Breast epithelium (tissue), 4 donors: Measurements from ENCODE around the gene IRAK1BP1. TPM values are rescaled to one million over a fixed set of nuclear protein-coding genes. Genes with fewer than 3 reads are reported as not detected.

Source experiments
- DNase-seq, 2 donors: peaks; one replicate each; pipeline ENCODE4 v3.0.0-alpha.2; 2019; ENCODE audit warnings: low spot score in 2 of 2
- H3K27ac ChIP-seq, 2 donors: fragments of 200-600 bp; sonication (generic) in 1 of 2; one replicate each; pipeline ENCODE4 v1.5.1; 2016 to 2019; ENCODE audit warnings: mild to moderate bottlenecking in 1 of 2
- H3K27me3 ChIP-seq, 2 donors: fragments of 200-600 bp; sonication (generic) in 1 of 2; one replicate each; pipeline versions ENCODE4 v1.5.1 to v1.6.0; 2017 to 2019; ENCODE audit warnings: control low read depth in 1 of 2, mild to moderate bottlenecking in 1 of 2
- H3K36me3 ChIP-seq: fragments of 200-600 bp; one replicate; pipeline ENCODE4 v1.5.1; 2019
- H3K4me1 ChIP-seq, 2 donors: fragments of 200-600 bp; sonication (generic); one replicate each; pipeline ENCODE4 v1.5.1; 2016 to 2019; ENCODE audit warnings: control low read depth in 1 of 2
- H3K4me3 ChIP-seq, 3 donors: fragments of 200-600 bp; sonication (generic); 1 replicate in 2 of 3; 2 replicates in 1 of 3; pipeline ENCODE4 v1.5.1; 2016 to 2019; ENCODE audit warnings: mild to moderate bottlenecking in 3 of 3, moderate library complexity in 2 of 3
- H3K9me3 ChIP-seq, 2 donors: fragments of 200-600 bp; sonication (generic) in 1 of 2; one replicate each; pipeline ENCODE4 v1.5.1; 2016 to 2019; ENCODE audit warnings: control low read depth in 1 of 2
- CTCF ChIP-seq, 3 donors: fragments of 450-650 bp; IDR thresholded peaks; one replicate each; pipeline ENCODE4 v1.5.1; 2016 to 2017; ENCODE audit warnings: antibody characterized with exemption in 3 of 3, mild to moderate bottlenecking in 3 of 3, moderate library complexity in 3 of 3
- POLR2A ChIP-seq: fragments of 450-650 bp; IDR thresholded peaks from one replicate; pipeline ENCODE4 v1.6.1; 2016; ENCODE audit warnings: antibody characterized with exemption, mild to moderate bottlenecking, moderate library complexity
- POLR2AphosphoS5 ChIP-seq, 3 donors: sonication (generic); formaldehyde crosslinking; IDR thresholded peaks; one replicate each; pipeline ENCODE4 v1.6.1; 2017; ENCODE audit warnings: antibody characterized with exemption in 3 of 3
- intact Hi-C: fragments of 100-400 bp; cut with DNase I; formaldehyde crosslinking; loops from one replicate; pipeline ENCODE4 v1.15.1; 2023; ENCODE audit warnings: low total_unique reads
- total RNA-seq, 3 donors: library from RNA; depleted of rRNA; stranded (reverse); fragments of >200 nt; gene quantifications; one replicate each; pipeline ENCODE4 v1.1.0, GENCODE V29; 2016

IRAK1BP1 gene
- total RNA-seq, 3 donors from 2014 or later: 3.5 to 10.0 (median 4.3) TPM

- Histone ChIP-seq H3K4me3 (no peak overlapping the region), H3K4me1 (no peaks in the 10 kb centered on the region), H3K9me3 (no peaks in the 10 kb centered on the region), H3K36me3 (no peaks in the 10 kb centered on the region), H3K27me3 (no peaks in the 10 kb centered on the region), H3K27ac (no peak overlapping the region)
- intact Hi-C loops: no loop called here
- no peak for DNase-seq
- TF ChIP-seq POLR2AphosphoS5 (IDR thresholded peaks at IDR 0.05) (no peak), POLR2A (no peak), CTCF (IDR thresholded peaks at IDR 0.05) (no peak)
These were observed 35.1 kb upstream of the IRAK1BP1 start for GRCh38 chr6:78832091-78832808.

DNA sequence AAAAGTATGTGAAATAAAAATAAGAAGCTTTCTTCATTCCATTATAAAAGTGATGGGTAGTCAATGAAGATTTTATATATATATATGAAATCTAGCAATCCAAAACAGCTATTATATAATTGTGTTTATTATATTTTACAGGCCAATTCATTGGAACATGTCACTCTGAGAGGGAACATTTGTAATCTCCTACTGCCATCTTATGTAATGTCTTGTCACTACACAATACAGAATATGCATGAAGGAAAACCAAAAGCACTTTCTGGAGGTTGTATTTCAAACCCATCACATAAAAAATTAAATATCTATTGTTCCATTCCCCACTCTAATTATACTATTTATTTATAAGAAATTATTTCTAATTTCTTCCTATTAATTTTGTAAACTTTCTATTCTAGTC, 31.5 kb upstream of the IRAK1BP1 start:
- H3K36me3 ChIP-seq: no peaks in the 10 kb centered on the region
- no peaks in the 10 kb centered on the region for H3K9me3 ChIP-seq
- no peaks in the 10 kb centered on the region for H3K4me1 ChIP-seq
- no peak overlapping the region for H3K4me3 ChIP-seq
- H3K27me3 ChIP-seq: no peaks in the 10 kb centered on the region
- no peak for TF ChIP-seq CTCF (IDR thresholded peaks at IDR 0.05)
- TF ChIP-seq POLR2A: no peak
- no peak for TF ChIP-seq POLR2AphosphoS5 (IDR thresholded peaks at IDR 0.05)
- no peak overlapping the region for H3K27ac ChIP-seq
- DNase-seq: no peak
- intact Hi-C loops: no loop called here

DNA sequence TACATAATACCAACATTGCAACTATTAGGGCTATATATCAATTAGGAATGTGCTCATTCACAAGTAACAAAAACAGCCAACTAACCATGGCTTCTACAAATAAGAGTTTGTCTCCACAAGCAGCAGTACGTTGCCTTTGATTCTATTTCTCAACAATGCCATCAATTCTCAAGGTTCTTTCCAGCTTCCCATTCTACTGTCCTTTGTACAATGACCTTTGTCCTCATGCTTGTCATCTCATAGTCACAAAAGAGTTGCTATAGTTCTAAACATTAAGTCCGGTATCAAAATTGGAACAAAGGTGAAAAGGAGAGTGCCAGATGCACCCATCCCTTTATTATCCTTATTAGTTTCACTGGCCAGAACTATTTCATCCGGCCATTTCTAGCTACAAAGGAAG, 30.8 kb upstream of the IRAK1BP1 start:
- Histone ChIP-seq H3K4me3 (no peak overlapping the region), H3K27ac (no peak overlapping the region), H3K36me3 (no peaks in the 10 kb centered on the region), H3K9me3 (no peaks in the 10 kb centered on the region), H3K4me1 (no peaks in the 10 kb centered on the region), H3K27me3 (no peaks in the 10 kb centered on the region)
- TF ChIP-seq POLR2A (no peak), POLR2AphosphoS5 (IDR thresholded peaks at IDR 0.05) (no peak), CTCF (IDR thresholded peaks at IDR 0.05) (no peak)
- intact Hi-C loops: no loop called here
- no peak for DNase-seq

GRCh38 chr6:78841111-78841510, 26.2 kb upstream of the IRAK1BP1 start:
- no peak for TF ChIP-seq POLR2AphosphoS5 (IDR thresholded peaks at IDR 0.05)
- TF ChIP-seq CTCF (IDR thresholded peaks at IDR 0.05): no peak
- no peak for TF ChIP-seq POLR2A
- no peak for DNase-seq
- Histone ChIP-seq H3K27me3 (no peaks in the 10 kb centered on the region), H3K27ac (no peak overlapping the region), H3K36me3 (no peaks in the 10 kb centered on the region), H3K4me1 (no peaks in the 10 kb centered on the region), H3K9me3 (no peaks in the 10 kb centered on the region), H3K4me3 (no peak overlapping the region)
- intact Hi-C loops: no loop called here

- TF ChIP-seq CTCF (IDR thresholded peaks at IDR 0.05) (no peak), POLR2A (no peak), POLR2AphosphoS5 (IDR thresholded peaks at IDR 0.05) (no peak)
- H3K9me3 ChIP-seq: no peaks in the 10 kb centered on the region
- intact Hi-C loops: no loop called here
- H3K4me1 ChIP-seq: no peaks in the 10 kb centered on the region
- H3K27ac ChIP-seq: no peak overlapping the region
- no peak for DNase-seq
- no peaks in the 10 kb centered on the region for H3K36me3 ChIP-seq
- H3K27me3 ChIP-seq: no peaks in the 10 kb centered on the region
- H3K4me3 ChIP-seq: no peak overlapping the region
These were observed 24.4 kb upstream of the IRAK1BP1 start for GRCh38 chr6:78842953-78843352.
